GM12892 (cell line): ENCODE measurements around the gene PREX1.

ENCODE experiments used
- POLR2A ChIP-seq: IDR thresholded peaks from 2 replicates; pipeline ENCODE4 v1.6.1; 2011; ENCODE audit warnings: low read depth, low read length, control low read depth
- TAF1 ChIP-seq: IDR thresholded peaks from 2 replicates; pipeline ENCODE4 v1.6.1; 2011; ENCODE audit warnings: low read depth, mild to moderate bottlenecking, control low read depth, low read length, borderline replicate concordance

DNA sequence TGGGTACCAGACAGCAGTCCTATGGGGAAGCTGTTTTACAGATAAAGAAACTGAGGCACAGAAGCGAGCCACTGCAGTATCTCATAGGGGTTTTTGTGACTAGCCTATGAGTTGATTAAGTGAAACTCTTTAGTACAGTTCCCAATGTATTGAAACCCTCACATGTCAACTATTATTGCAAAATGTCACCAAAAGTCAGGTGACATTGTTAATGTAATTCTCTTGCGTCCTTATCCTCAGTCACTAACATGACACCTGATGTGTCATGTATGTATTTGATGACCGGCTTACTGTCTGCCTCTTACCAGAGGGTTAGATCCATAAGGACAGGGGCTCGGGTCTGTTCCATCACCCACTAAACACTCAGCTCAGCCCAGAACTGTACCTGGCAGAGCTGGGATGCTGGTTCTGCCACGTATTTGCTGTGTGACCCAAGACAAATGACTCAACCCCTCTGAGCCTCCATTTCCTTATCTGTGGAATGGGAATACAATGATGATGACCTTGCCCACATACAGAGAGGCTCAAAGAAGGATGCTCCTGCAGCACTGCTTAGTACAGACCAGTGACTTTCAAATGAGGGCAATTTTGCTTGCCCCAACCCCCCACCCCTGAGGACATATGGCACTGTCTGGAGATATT is 32.9 kb downstream of the PREX1 start:
- TF ChIP-seq POLR2A: no peak
- no peak for TF ChIP-seq TAF1
